Sigmoid colon (tissue), 7 donors: ENCODE measurements around the gene SCGN. TPM values are rescaled to one million over a fixed set of nuclear protein-coding genes. Genes with fewer than 3 reads are reported as not detected.

Experiments
- DNase-seq: peaks from one replicate; pipeline ENCODE4 v3.0.0-alpha.2; 2019
- H3K27ac ChIP-seq, 4 donors: fragments of 200-600 bp; sonication (generic); one replicate each; pipeline ENCODE4 v1.5.1; 2016 to 2019; ENCODE audit warnings: mild to moderate bottlenecking in 1 of 4
- H3K27me3 ChIP-seq, 3 donors: fragments of 200-600 bp; sonication (generic); one replicate each; pipeline ENCODE4 v1.5.1; 2019; ENCODE audit warnings: mild to moderate bottlenecking in 1 of 3
- H3K36me3 ChIP-seq, 4 donors: fragments of 200-600 bp; sonication (generic); one replicate each; pipeline ENCODE4 v1.5.1; 2016 to 2019
- H3K4me1 ChIP-seq, 4 donors: fragments of 200-600 bp; sonication (generic); one replicate each; pipeline ENCODE4 v1.5.1; 2017 to 2019
- H3K4me3 ChIP-seq, 4 donors: fragments of 200-600 bp; sonication (generic); one replicate each; pipeline ENCODE4 v1.5.1; 2017 to 2019; ENCODE audit warnings: mild to moderate bottlenecking in 2 of 4, moderate library complexity in 1 of 4
- H3K9me3 ChIP-seq, 4 donors: fragments of 200-600 bp in 3 of 4; sonication (generic) in 3 of 4; one replicate each; pipeline versions ENCODE4 v1.5.1 to v1.6.1; 2013 to 2019
- CTCF ChIP-seq, 4 experiments: fragments of 450-650 bp in 3 of 4; fragments of 200-600 bp in 1 of 4; IDR thresholded peaks; one replicate each; pipeline ENCODE4 v1.5.1; 2016 to 2019; ENCODE audit warnings: antibody characterized with exemption in 4 of 4, mild to moderate bottlenecking in 3 of 4, moderate library complexity in 2 of 4
- EP300 ChIP-seq, 4 donors: sonication (generic); formaldehyde crosslinking; IDR thresholded peaks; one replicate each; pipeline ENCODE4 v1.6.1; 2017; ENCODE audit warnings: antibody characterized with exemption in 4 of 4
- POLR2A ChIP-seq, 2 donors: fragments of 450-650 bp; IDR thresholded peaks; one replicate each; pipeline ENCODE4 v1.6.1; 2016; ENCODE audit warnings: antibody characterized with exemption in 2 of 2, mild to moderate bottlenecking in 2 of 2, moderate library complexity in 2 of 2
- POLR2AphosphoS5 ChIP-seq, 4 donors: sonication (generic); formaldehyde crosslinking; IDR thresholded peaks; one replicate each; pipeline ENCODE4 v1.6.1; 2017; ENCODE audit warnings: antibody characterized with exemption in 4 of 4
- WGBS, 2 donors: extraction: QIAGEN DNeasy Blood & Tissue Kit; methylation state at CpG; one replicate each; pipeline ENCODE4 v1.1.7; 2013; 5-methylcytosine and 5-hydroxymethylcytosine counted together
- intact Hi-C: fragments of 100-400 bp; cut with DNase I; formaldehyde crosslinking; loops from one replicate; pipeline ENCODE4 v1.15.1; 2023
- polyA plus RNA-seq, 3 donors: library from polyadenylated mRNA; stranded (reverse); fragments of 200-250 nt; gene quantifications; one replicate each; pipeline ENCODE4 v1.2.3, GENCODE V29; 2013
- total RNA-seq, 4 donors: library from RNA; depleted of rRNA; stranded (reverse); fragments of >200 nt; gene quantifications; one replicate each; pipeline ENCODE4 v1.1.0, GENCODE V29; 2016
- donor health status: healthy with polysubstance abuse.
- donor health status: Bipolar disorder and iron deficiency.
- donor health status: healthy.

Gene SCGN
- total and polyA plus RNA-seq, 7 donors = 4.8 to 22.5 (median 8.8) TPM

- no peaks in the 10 kb centered on the region for H3K36me3 ChIP-seq
- no peaks in the 10 kb centered on the region for H3K9me3 ChIP-seq
- no peak overlapping the region for H3K27ac ChIP-seq
- no peak for TF ChIP-seq POLR2A (IDR thresholded peaks at IDR 0.05)
- intact Hi-C loops = no loop called here
- WGBS, 2 donors = 76 to 85% methylated on average over 1 of the region's 1 CpG
- DNase-seq = no peak
- H3K4me3 ChIP-seq = no peak overlapping the region
- no peaks in the 10 kb centered on the region for H3K27me3 ChIP-seq
- no peaks in the 10 kb centered on the region for H3K4me1 ChIP-seq
These were observed 61.8 kb downstream of the SCGN start for GRCh38 chr6:25713824-25714223.

GRCh38 chr6:25714765-25715164 is 62.8 kb downstream of the SCGN start:
- 44 to 61% methylated on average over 3 of the region's 3 CpGs for WGBS, 2 donors
- TF ChIP-seq POLR2AphosphoS5 (IDR thresholded peaks at IDR 0.05) = no peak
- no peak for TF ChIP-seq CTCF (IDR thresholded peaks at IDR 0.05)
- no peak for TF ChIP-seq EP300 (IDR thresholded peaks at IDR 0.05)
- no peak for TF ChIP-seq POLR2A (IDR thresholded peaks at IDR 0.05)

GRCh38 chr6:25715794-25716193 is 63.8 kb downstream of the SCGN start:
- Histone ChIP-seq H3K4me3 (no peak overlapping the region), H3K27me3 (no peaks in the 10 kb centered on the region), H3K4me1 (no peaks in the 10 kb centered on the region), H3K36me3 (no peaks in the 10 kb centered on the region), H3K9me3 (no peaks in the 10 kb centered on the region), H3K27ac (no peak overlapping the region)
- WGBS, 2 donors = 77 to 82% methylated on average over 4 of the region's 4 CpGs
- DNase-seq = no peak
- no peak for TF ChIP-seq EP300 (IDR thresholded peaks at IDR 0.05)
- TF ChIP-seq CTCF (IDR thresholded peaks at IDR 0.05) = no peak
- no peak for TF ChIP-seq POLR2AphosphoS5 (IDR thresholded peaks at IDR 0.05)
- no peak for TF ChIP-seq POLR2A (IDR thresholded peaks at IDR 0.05)
- intact Hi-C loops = no loop called here

More at GRCh38 chr6:25714765-25715164, 62.8 kb downstream of the SCGN start:
- Histone ChIP-seq H3K27me3 (no peaks in the 10 kb centered on the region), H3K27ac (no peak overlapping the region), H3K36me3 (no peaks in the 10 kb centered on the region), H3K4me3 (no peak overlapping the region), H3K9me3 (no peaks in the 10 kb centered on the region), H3K4me1 (no peaks in the 10 kb centered on the region)
- intact Hi-C loops = no loop called here
- no peak for DNase-seq

GRCh38 chr6:25717866-25718740 is 66.1 kb downstream of the SCGN start:
- Histone ChIP-seq H3K9me3 (no peaks in the 10 kb centered on the region), H3K27me3 (no peaks in the 10 kb centered on the region), H3K4me3 (no peak overlapping the region), H3K4me1 (no peaks in the 10 kb centered on the region), H3K27ac (no peak overlapping the region), H3K36me3 (no peaks in the 10 kb centered on the region)
- no peak for DNase-seq
- intact Hi-C loops = no loop called here
- TF ChIP-seq CTCF (IDR thresholded peaks at IDR 0.05) (peak in 2 of 4 experiments; percentile 20 to 51), EP300 (IDR thresholded peaks at IDR 0.05) (no peak)
- 54 to 62% methylated on average over 6 of the region's 6 CpGs for WGBS, 2 donors

- H3K27me3 ChIP-seq = no peaks in the 10 kb centered on the region
- H3K4me3 ChIP-seq = no peak overlapping the region
- no peaks in the 10 kb centered on the region for H3K9me3 ChIP-seq
- intact Hi-C loops = loop anchor here (10.0 kb wide), 1 partner anchor 268 kb away; no protein-coding TSS in a partner anchor
- no peak for DNase-seq
- TF ChIP-seq CTCF (IDR thresholded peaks at IDR 0.05) = no peak
- no peak for TF ChIP-seq EP300 (IDR thresholded peaks at IDR 0.05)
- no peak for TF ChIP-seq POLR2A (IDR thresholded peaks at IDR 0.05)
- TF ChIP-seq POLR2AphosphoS5 (IDR thresholded peaks at IDR 0.05) = no peak
- H3K27ac ChIP-seq = no peak overlapping the region
- WGBS, 2 donors = 95 to 96% methylated on average over 37 of the region's 37 CpGs
- no peaks in the 10 kb centered on the region for H3K36me3 ChIP-seq
- no peaks in the 10 kb centered on the region for H3K4me1 ChIP-seq
These were observed 74.3 kb downstream of the SCGN start for GRCh38 chr6:25726122-25726911.
